HCT116 (cell line): ENCODE data around the gene CPNE7.

Source experiments
- CTCF ChIP-seq, 3 experiments: fragments of 200-600 bp in 1 of 3; sonication (generic) in 1 of 3; IDR thresholded peaks in 2 of 3; conservative IDR thresholded peaks in 1 of 3; 2 replicates each; pipeline ENCODE4 v1.5.1; 2012 to 2017; ENCODE audit warnings: low read depth in 2 of 3, low read length in 2 of 3, antibody characterized with exemption in 1 of 3, borderline replicate concordance in 1 of 3, control low read depth in 1 of 3, mild to moderate bottlenecking in 1 of 3, mixed read lengths in 1 of 3, mixed run types in 1 of 3, moderate library complexity in 1 of 3; ENCODE audit not compliant: insufficient read depth in 1 of 3
- EZH2 ChIP-seq: fragments of 200-600 bp; sonication (generic); IDR thresholded peaks from 2 replicates; pipeline ENCODE4 v1.6.1; 2017; ENCODE audit warnings: antibody characterized with exemption, mixed run types
- POLR2A ChIP-seq: IDR thresholded peaks from 2 replicates; pipeline ENCODE4 v1.7.0; 2011; ENCODE audit warnings: borderline replicate concordance; ENCODE audit not compliant: insufficient read depth, insufficient read length; ENCODE audit errors: extremely low read depth
- SP1 ChIP-seq: IDR thresholded peaks from 2 replicates; pipeline ENCODE4 v1.6.1; 2012; ENCODE audit warnings: low read depth

- no peak for TF ChIP-seq EZH2
- TF ChIP-seq CTCF (IDR thresholded peaks at IDR 0.05 in 2 of 3, conservative IDR thresholded peaks at IDR 0.05 in 1 of 3; ENCODE audit: borderline replicate concordance in 1 of 3, insufficient read depth in 1 of 3, low read depth in 2 of 3, low read length in 2 of 3), result no peak
- no peak for TF ChIP-seq POLR2A
- TF ChIP-seq SP1, result no peak
These were observed 29.8 kb downstream of the CPNE7 start for GRCh38 chr16:89605186-89605970.
